Measurements from ENCODE around the gene LLGL2.

The LLGL2 gene

GRCh38 chr17:75546181-75546580 lies 20.7 kb downstream of the LLGL2 start:
- DNase-seq (ENCODE audit: extremely low spot score) = no peak
- CTCF ChIA-PET = no interaction called here
- POLR2A ChIA-PET = no interaction called here
- TF ChIP-seq CTBP1 (IDR thresholded peaks at IDR 0.05; ENCODE audit: borderline replicate concordance) (no peak), SUZ12 (IDR thresholded peaks at IDR 0.05) (no peak)

- POLR2A ChIA-PET = no interaction called here
These were observed 21.6 kb downstream of the LLGL2 start for GRCh38 chr17:75547091-75547490.

GRCh38 chr17:75548813-75549212 lies 23.3 kb downstream of the LLGL2 start:
- no peak for DNase-seq (ENCODE audit: extremely low spot score)
- ChIA-PET POLR2A (interaction anchor here (1.0 to 1.3 kb wide), 3 partner anchors 9 to 17 kb away, joined by 3 to 8 read pairs (median 3); no protein-coding TSS in a partner anchor), CTCF (interaction anchor here (1.0 kb wide), 1 partner anchor 52 kb away, joined by 3 read pairs; no protein-coding TSS in a partner anchor)
- TF ChIP-seq LEF1 (IDR thresholded peaks at IDR 0.05; ENCODE audit: borderline replicate concordance) (no peak), ZNF384 (IDR thresholded peaks at IDR 0.05) (no peak), FOXA1 (IDR thresholded peaks at IDR 0.05) (no peak), L3MBTL2 (conservative IDR thresholded peaks at IDR 0.05) (no peak), SUZ12 (IDR thresholded peaks at IDR 0.05) (no peak), CTBP1 (IDR thresholded peaks at IDR 0.05; ENCODE audit: borderline replicate concordance) (no peak), TARDBP (IDR thresholded peaks at IDR 0.05) (no peak), HDGF (IDR thresholded peaks at IDR 0.05; ENCODE audit: borderline replicate concordance) (no peak), FOXK2 (IDR thresholded peaks at IDR 0.05) (no peak), NFRKB (IDR thresholded peaks at IDR 0.05) (no peak), BHLHE40 (IDR thresholded peaks at IDR 0.05; ENCODE audit: borderline replicate concordance) (no peak)

More at GRCh38 chr17:75547091-75547490, 21.6 kb downstream of the LLGL2 start:
- CTCF ChIA-PET = no interaction called here
- no peak for DNase-seq (ENCODE audit: extremely low spot score)
- no peak for TF ChIP-seq L3MBTL2 (conservative IDR thresholded peaks at IDR 0.05)
- TF ChIP-seq BHLHE40 (IDR thresholded peaks at IDR 0.05; ENCODE audit: borderline replicate concordance) = no peak
- TF ChIP-seq LEF1 (IDR thresholded peaks at IDR 0.05; ENCODE audit: borderline replicate concordance) = no peak
- no peak for TF ChIP-seq SP1 (IDR thresholded peaks at IDR 0.05)
- no peak for TF ChIP-seq ZNF384 (IDR thresholded peaks at IDR 0.05)
- no peak for TF ChIP-seq ARNT (IDR thresholded peaks at IDR 0.05)
- no peak for TF ChIP-seq NFRKB (IDR thresholded peaks at IDR 0.05)
- TF ChIP-seq FOXK2 (IDR thresholded peaks at IDR 0.05) = no peak
- TF ChIP-seq ELF4 (IDR thresholded peaks at IDR 0.05) = no peak
- TF ChIP-seq CTBP1 (IDR thresholded peaks at IDR 0.05; ENCODE audit: borderline replicate concordance) = no peak
- no peak for TF ChIP-seq FOXM1 (IDR thresholded peaks at IDR 0.05; ENCODE audit: borderline replicate concordance)
- TF ChIP-seq HDGF (IDR thresholded peaks at IDR 0.05; ENCODE audit: borderline replicate concordance) = no peak
- no peak for TF ChIP-seq PKNOX1 (IDR thresholded peaks at IDR 0.05)
- TF ChIP-seq SUZ12 (IDR thresholded peaks at IDR 0.05) = no peak
- no peak for TF ChIP-seq FOXA1 (IDR thresholded peaks at IDR 0.05)
- TF ChIP-seq TARDBP (IDR thresholded peaks at IDR 0.05) = no peak

- peak; percentile 58 for DNase-seq (ENCODE audit: extremely low spot score)
- no peak for TF ChIP-seq BHLHE40 (IDR thresholded peaks at IDR 0.05; ENCODE audit: borderline replicate concordance)
- TF ChIP-seq HDGF (IDR thresholded peaks at IDR 0.05; ENCODE audit: borderline replicate concordance) = 0 out of 2 replicates have a peak, but pooled peaks have one; percentile 34
- no peak for TF ChIP-seq PKNOX1 (IDR thresholded peaks at IDR 0.05)
- TF ChIP-seq SUZ12 (IDR thresholded peaks at IDR 0.05) = no peak
- no peak for TF ChIP-seq ELF4 (IDR thresholded peaks at IDR 0.05)
- ChIA-PET POLR2A (interaction anchor here (1.0 to 1.3 kb wide), 4 partner anchors 9 to 24 kb away, joined by 3 to 8 read pairs (median 3); partner anchors contain the start of gene LLGL2), CTCF (no interaction called here)
These were observed 24.0 kb downstream of the LLGL2 start for GRCh38 chr17:75549246-75550138.

- CTCF ChIA-PET = interaction anchor here (1.0 kb wide), 1 partner anchor 51 kb away, joined by 3 read pairs; no protein-coding TSS in a partner anchor
- DNase-seq (ENCODE audit: extremely low spot score) = no peak
- no peak for TF ChIP-seq FOXK2 (IDR thresholded peaks at IDR 0.05)
- no peak for TF ChIP-seq TARDBP (IDR thresholded peaks at IDR 0.05)
- no peak for TF ChIP-seq LEF1 (IDR thresholded peaks at IDR 0.05; ENCODE audit: borderline replicate concordance)
- POLR2A ChIA-PET = interaction anchor here (1.3 kb wide), 1 partner anchor 25 kb away, joined by 3 read pairs; the partner anchor contains the start of gene LLGL2
These were observed 24.6 kb downstream of the LLGL2 start for GRCh38 chr17:75550139-75550465.

DNA sequence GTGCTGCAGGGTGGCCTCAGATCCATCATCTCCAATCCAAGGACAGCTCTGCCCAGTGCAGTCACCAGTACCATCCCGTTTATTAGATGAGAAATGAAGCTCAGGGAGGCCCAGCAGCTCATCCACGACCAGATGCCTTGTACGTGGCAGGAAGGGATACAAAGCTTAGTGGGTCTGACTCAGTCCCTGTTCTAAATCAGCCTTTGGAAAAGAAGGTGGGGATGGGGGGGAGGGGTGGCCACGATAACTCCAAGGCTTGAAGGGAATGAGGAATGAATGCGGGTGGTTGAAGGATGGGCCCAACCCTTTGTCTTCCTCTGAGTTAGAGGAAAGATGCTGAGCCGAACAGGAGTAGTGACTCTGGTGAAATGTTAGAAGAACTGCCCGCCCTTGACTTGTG lies 25.8 kb downstream of the LLGL2 start:
- TF ChIP-seq HDGF (IDR thresholded peaks at IDR 0.05; ENCODE audit: borderline replicate concordance) = no peak
- no peak for TF ChIP-seq PKNOX1 (IDR thresholded peaks at IDR 0.05)
- no peak for TF ChIP-seq LEF1 (IDR thresholded peaks at IDR 0.05; ENCODE audit: borderline replicate concordance)
- ChIA-PET POLR2A (interaction anchor here (0.6 kb wide), 1 partner anchor 491 kb away, joined by 3 read pairs; no protein-coding TSS in a partner anchor), CTCF (interaction anchor here (1.0 kb wide), 1 partner anchor 50 kb away, joined by 3 read pairs; no protein-coding TSS in a partner anchor)
- DNase-seq (ENCODE audit: extremely low spot score) = no peak

Data from HEK293T (cell line).